ENCODE results near the gene C3AR1. TPM values are rescaled to one million over a fixed set of nuclear protein-coding genes. Genes with fewer than 3 reads are reported as not detected.

Gene C3AR1
- total and polyA plus RNA-seq, 2 of the 13 experiments (the other 11 are each of a cell fraction or from before 2014, with no cell fraction given) = not detected

DNA sequence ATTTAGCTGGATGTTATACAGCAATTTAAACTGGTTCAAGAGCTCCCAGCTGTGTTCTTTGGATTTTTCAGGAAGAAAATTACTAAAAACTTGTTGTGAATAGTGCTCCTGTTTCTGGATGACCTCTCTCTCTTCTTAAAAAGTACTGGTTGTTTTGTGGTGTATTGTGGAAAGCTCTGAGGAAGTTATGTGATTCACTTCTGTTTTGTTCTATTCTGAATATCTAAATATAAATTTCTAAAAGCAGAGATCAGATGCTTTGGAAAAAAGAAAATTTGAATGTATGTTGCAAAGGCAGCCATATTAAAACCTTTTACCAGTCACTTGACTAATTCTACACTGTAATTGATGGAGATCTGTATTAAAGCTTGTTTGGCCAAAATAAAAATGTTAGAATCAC, 3.4 kb upstream of the C3AR1 start:
- H3K27me3 ChIP-seq (ENCODE audit: control insufficient read depth in 1 of 2, insufficient read depth in 2 of 2, low read length in 2 of 2) = peaks cover 2 to 4% of the 10 kb centered on the region in 2 experiments; a peak in 3 of 5 replicates
- BruUV-seq (replicated peaks) = no TSS peak
- H3K9me3 ChIP-seq (ENCODE audit: low read length) = no peaks in the 10 kb centered on the region
- H2AFZ ChIP-seq (ENCODE audit: low read length) = no peak overlapping the region
- ChIA-PET CTCF (ENCODE audit: low intra/inter-chr PET ratio, low total read pairs) (no interaction called here), POLR2A (no interaction called here)
- ATAC-seq = no peak
- no peak for DNase-seq (ENCODE audit: low spot score)
- H3K36me3 ChIP-seq (replicated peaks in 1 of 2; ENCODE audit: control insufficient read depth in 1 of 2, insufficient read depth in 2 of 2, low read length in 2 of 2) = no peaks in the 10 kb centered on the region
- no peak overlapping the region for H3K27ac ChIP-seq (ENCODE audit: extremely low read length, insufficient read depth, low read length)
- H3K9ac ChIP-seq (ENCODE audit: insufficient read depth, low read depth, low read length) = no peak overlapping the region
- no peak for FAIRE-seq
- H3K4me1 ChIP-seq (ENCODE audit: insufficient read depth, low read length) = no peaks in the 10 kb centered on the region
- in situ Hi-C loops (cut with HindIII; ENCODE audit: extremely low pct_ligation_motif_present, low pct_unique_long_range_greater_than_20kb) (no loop called here), intact Hi-C loops (cut with micrococcal nuclease; ENCODE audit: unreplicated experiment) (no loop called here)
- TF ChIP-seq TRAFD1 (CRISPR knock-in tag; IDR thresholded peaks at IDR 0.05; ENCODE audit: borderline replicate concordance) (no peak), ZNF841 (CRISPR knock-in tag; IDR thresholded peaks at IDR 0.05; ENCODE audit: borderline replicate concordance) (no peak), MYNN (CRISPR knock-in tag; IDR thresholded peaks at IDR 0.05; ENCODE audit: low read depth) (no peak), ZHX1 (CRISPR knock-in tag; IDR thresholded peaks at IDR 0.05; ENCODE audit: low read depth) (no peak), ZBTB44 (CRISPR knock-in tag; IDR thresholded peaks at IDR 0.05) (no peak)
- no peak overlapping the region for H3K4me2 ChIP-seq (ENCODE audit: low read depth, low read length)
- H4K20me1 ChIP-seq (ENCODE audit: insufficient read depth, low read length) = no peaks in the 10 kb centered on the region
- H3K4me3 ChIP-seq (replicated peaks in 1 of 3; ENCODE audit: insufficient read depth in 1 of 3, low read depth in 2 of 3, low read length in 3 of 3) = no peak overlapping the region
- H3K79me2 ChIP-seq (ENCODE audit: insufficient read depth, low read length) = no peaks in the 10 kb centered on the region

All from HepG2 (cell line).